BE2C (cell line): Measurements from ENCODE around the gene HDAC10.

ENCODE experiments used
- DNase-seq: peaks from one replicate; pipeline ENCODE4 v3.0.0-alpha.2; 2020
- H3K27me3 ChIP-seq: fragments of 250-450 bp; sonication (Bioruptor Pico); 2 replicates; pipeline ENCODE4 v1.5.1; 2020; ENCODE audit warnings: mild to moderate bottlenecking
- H3K36me3 ChIP-seq: fragments of 250-450 bp; sonication (Bioruptor Pico); 2 replicates; pipeline ENCODE4 v1.5.1; 2020; ENCODE audit warnings: mild to moderate bottlenecking
- H3K4me1 ChIP-seq: fragments of 250-450 bp; sonication (Bioruptor Pico); 2 replicates; pipeline ENCODE4 v1.5.1; 2020
- H3K4me3 ChIP-seq: 2 replicates; pipeline ENCODE4 v1.5.1; 2011; ENCODE audit warnings: low read depth, low read length
- H3K9me3 ChIP-seq: fragments of 250-450 bp; sonication (Bioruptor Pico); 2 replicates; pipeline ENCODE4 v1.5.1; 2020
- CTCF ChIP-seq: IDR thresholded peaks from 2 replicates; pipeline ENCODE4 v1.5.1; 2012; ENCODE audit warnings: mild to moderate bottlenecking, low read depth, low read length

HDAC10 gene

GRCh38 chr22:50268655-50269113, 17.6 kb upstream of the HDAC10 start:
- DNase-seq: no peak
- Histone ChIP-seq H3K4me3 (no peak overlapping the region), H3K27me3 (peaks cover 5% of the 10 kb centered on the region), H3K36me3 (no peaks in the 10 kb centered on the region), H3K4me1 (peaks cover 9% of the 10 kb centered on the region), H3K9me3 (no peaks in the 10 kb centered on the region)
- no peak for TF ChIP-seq CTCF

- DNase-seq: no peak
- H3K4me3 ChIP-seq: no peak overlapping the region
Measured at GRCh38 chr22:50267591-50268390, 16.7 kb upstream of the HDAC10 start.

GRCh38 chr22:50266994-50267393, 15.9 kb upstream of the HDAC10 start:
- Histone ChIP-seq H3K4me3 (no peak overlapping the region), H3K36me3 (no peaks in the 10 kb centered on the region), H3K4me1 (peaks cover 14% of the 10 kb centered on the region), H3K27me3 (peaks cover 5% of the 10 kb centered on the region), H3K9me3 (no peaks in the 10 kb centered on the region)
- no peak for TF ChIP-seq CTCF
- no peak for DNase-seq

More at GRCh38 chr22:50267591-50268390, 16.7 kb upstream of the HDAC10 start:
- H3K36me3 ChIP-seq: no peaks in the 10 kb centered on the region
- H3K4me1 ChIP-seq: peaks cover 11% of the 10 kb centered on the region
- TF ChIP-seq CTCF: no peak
- H3K9me3 ChIP-seq: no peaks in the 10 kb centered on the region
- peaks cover 5% of the 10 kb centered on the region for H3K27me3 ChIP-seq

GRCh38 chr22:50264946-50265669, 14.0 kb upstream of the HDAC10 start:
- no peak for TF ChIP-seq CTCF
- H3K27me3 ChIP-seq: no peaks in the 10 kb centered on the region
- peaks cover 13% of the 10 kb centered on the region for H3K4me1 ChIP-seq
- DNase-seq: no peak
- no peak overlapping the region for H3K4me3 ChIP-seq
- H3K36me3 ChIP-seq: no peaks in the 10 kb centered on the region
- H3K9me3 ChIP-seq: no peaks in the 10 kb centered on the region

- TF ChIP-seq CTCF: no peak
- Histone ChIP-seq H3K9me3 (no peaks in the 10 kb centered on the region), H3K36me3 (no peaks in the 10 kb centered on the region), H3K4me3 (no peak overlapping the region), H3K4me1 (peaks cover 10% of the 10 kb centered on the region), H3K27me3 (no peaks in the 10 kb centered on the region)
- DNase-seq: no peak
Measured at GRCh38 chr22:50264104-50264745, 13.2 kb upstream of the HDAC10 start.
